GM23338 (cell line): ENCODE data around the gene GAGE13. TPM values are rescaled to one million over a fixed set of nuclear protein-coding genes. Genes with fewer than 3 reads are reported as not detected.

ENCODE experiments used
- ATAC-seq: fragments of 200-7000 bp; cut with Tn5 transposase; 3 replicates; pipeline ENCODE4 v1.9.1; 2020
- DNase-seq: peaks from one replicate; pipeline ENCODE4 v3.0.0-alpha.2; 2015; ENCODE audit warnings: low spot score
- H2AFZ ChIP-seq: fragments of 200-600 bp; sonication (generic); 2 replicates; pipeline ENCODE4 v1.8.0; 2016; ENCODE audit warnings: antibody characterized with exemption, mild to moderate bottlenecking, moderate library complexity
- H3F3A ChIP-seq: fragments of 200-600 bp; sonication (generic); replicated peaks from 2 replicates; pipeline ENCODE4 v1.8.0; 2017; ENCODE audit warnings: antibody characterized with exemption, mixed run types, low read depth
- H3K27ac ChIP-seq: fragments of 200-600 bp; sonication (generic); 2 replicates; pipeline ENCODE4 v1.6.1; 2016; ENCODE audit warnings: low read depth
- H3K27me3 ChIP-seq: fragments of 200-600 bp; sonication (generic); 2 replicates; pipeline ENCODE4 v1.8.0; 2016; ENCODE audit warnings: mild to moderate bottlenecking, mixed run types, moderate library complexity; ENCODE audit not compliant: insufficient read depth
- H3K36me3 ChIP-seq: fragments of 200-600 bp; sonication (generic); 2 replicates; pipeline ENCODE4 v1.8.0; 2016; ENCODE audit warnings: mild to moderate bottlenecking; ENCODE audit not compliant: insufficient read depth
- H3K4me1 ChIP-seq: fragments of 200-600 bp; sonication (generic); 2 replicates; pipeline ENCODE4 v1.8.0; 2016; ENCODE audit warnings: mild to moderate bottlenecking, moderate library complexity; ENCODE audit not compliant: insufficient read depth
- H3K4me2 ChIP-seq: fragments of 200-600 bp; sonication (generic); 2 replicates; pipeline ENCODE4 v1.7.1; 2017; ENCODE audit warnings: mixed run types
- H3K4me3 ChIP-seq: fragments of 200-600 bp; sonication (generic); 2 replicates; pipeline ENCODE4 v1.6.1; 2016; ENCODE audit warnings: mixed run types
- H3K79me2 ChIP-seq: fragments of 200-600 bp; sonication (generic); replicated peaks from 2 replicates; pipeline ENCODE4 v1.8.0; 2017; ENCODE audit warnings: mild to moderate bottlenecking; ENCODE audit not compliant: insufficient read depth
- H3K9me2 ChIP-seq: fragments of 200-600 bp; sonication (generic); 2 replicates; pipeline ENCODE4 v1.8.0; 2017; ENCODE audit not compliant: insufficient read depth
- H4K20me1 ChIP-seq: fragments of 200-600 bp; sonication (generic); replicated peaks from 2 replicates; pipeline ENCODE4 v1.8.0; 2017; ENCODE audit warnings: mild to moderate bottlenecking; ENCODE audit not compliant: insufficient read depth
- H3K27ac Mint-ChIP-seq: 2 replicates; pipeline ENCODE4 v1.8.0; 2020; ENCODE audit warnings: inconsistent platforms, mild to moderate bottlenecking, moderate library complexity, mixed read lengths
- H3K27me3 Mint-ChIP-seq: 3 replicates; pipeline ENCODE4 v1.8.0; 2022; ENCODE audit warnings: low read depth, mild to moderate bottlenecking, moderate library complexity, mixed read lengths, inconsistent platforms; ENCODE audit not compliant: insufficient read depth, poor library complexity
- H3K36me3 Mint-ChIP-seq: 3 replicates; pipeline ENCODE4 v1.8.0; 2021; ENCODE audit warnings: low read depth, mild to moderate bottlenecking, inconsistent platforms, moderate library complexity, mixed read lengths
- H3K4me1 Mint-ChIP-seq: 3 replicates; pipeline ENCODE4 v1.8.0; 2020; ENCODE audit warnings: mild to moderate bottlenecking, inconsistent platforms, mixed read lengths
- H3K4me3 Mint-ChIP-seq: 3 replicates; pipeline ENCODE4 v1.8.0; 2021; ENCODE audit warnings: moderate library complexity, mild to moderate bottlenecking, inconsistent platforms, mixed read lengths
- H3K9me3 Mint-ChIP-seq: 3 replicates; pipeline ENCODE4 v1.8.0; 2020; ENCODE audit warnings: moderate library complexity, mild to moderate bottlenecking, inconsistent platforms, mixed read lengths
- CREB1 ChIP-seq: fragments of 250-450 bp; sonication (Bioruptor Pico); IDR thresholded peaks from 2 replicates; pipeline ENCODE4 v1.5.0; 2020; ENCODE audit warnings: low read depth, mild to moderate bottlenecking, moderate library complexity
- EZH2 ChIP-seq: fragments of 200-600 bp; sonication (generic); IDR thresholded peaks from one replicate; pipeline ENCODE4 v1.8.0; 2017; ENCODE audit warnings: antibody characterized with exemption, mild to moderate bottlenecking, low read depth; ENCODE audit not compliant: unreplicated experiment
- EZH2phosphoT487 ChIP-seq: fragments of 200-600 bp; sonication (generic); IDR thresholded peaks from one replicate; pipeline ENCODE4 v1.8.1; 2018; ENCODE audit warnings: antibody characterized with exemption; ENCODE audit not compliant: unreplicated experiment
- NANOG ChIP-seq: IDR thresholded peaks from 2 replicates; pipeline ENCODE4 v1.6.1; 2016; ENCODE audit warnings: antibody characterized with exemption, borderline replicate concordance
- POLR2AphosphoS5 ChIP-seq: IDR thresholded peaks from 2 replicates; pipeline ENCODE4 v1.6.1; 2016; ENCODE audit warnings: antibody characterized with exemption, low read depth
- ZNF331 ChIP-seq: fragments of 250-450 bp; sonication (Bioruptor Pico); IDR thresholded peaks from 2 replicates; pipeline ENCODE4 v1.5.0; 2020; ENCODE audit warnings: low read depth, mild to moderate bottlenecking, moderate library complexity
- polyA plus RNA-seq: library from polyadenylated mRNA; unstranded; fragments of >200 nt; fragmentation: Nextera tagmentation; extraction: Ambion mirVana; gene quantifications from 2 replicates; pipeline ENCODE4 v1.2.1, GENCODE V29; 2016
- total RNA-seq: library from RNA; depleted of rRNA; stranded (reverse); fragments of >200 nt; shearing (Covaris generic); gene quantifications from 2 replicates; pipeline ENCODE4 v1.2.3, GENCODE V29; 2014
- TF ChIP-seq, protein P1 (sequence below), 2 experiments: fragments of 200-600 bp in 1 of 2; sonication (generic) in 1 of 2; conservative IDR thresholded peaks; 2 replicates each; pipeline versions ENCODE4 v1.5.1 to v1.6.1; 2016 to 2017; ENCODE audit warnings: antibody characterized with exemption in 2 of 2, low read depth in 2 of 2, mild to moderate bottlenecking in 2 of 2, moderate library complexity in 1 of 2
- TF ChIP-seq, protein P2 (sequence below): fragments of 250-450 bp; sonication (Bioruptor Pico); IDR thresholded peaks from 2 replicates; pipeline ENCODE4 v1.5.0; 2020; ENCODE audit warnings: mild to moderate bottlenecking, moderate library complexity
- TF ChIP-seq, protein P3 (sequence below): IDR thresholded peaks from 2 replicates; pipeline ENCODE4 v1.6.1; 2016; ENCODE audit warnings: antibody characterized with exemption

The GAGE13 gene
- total and polyA plus RNA-seq, 2 experiments from 2014 or later = not detected

DNA sequence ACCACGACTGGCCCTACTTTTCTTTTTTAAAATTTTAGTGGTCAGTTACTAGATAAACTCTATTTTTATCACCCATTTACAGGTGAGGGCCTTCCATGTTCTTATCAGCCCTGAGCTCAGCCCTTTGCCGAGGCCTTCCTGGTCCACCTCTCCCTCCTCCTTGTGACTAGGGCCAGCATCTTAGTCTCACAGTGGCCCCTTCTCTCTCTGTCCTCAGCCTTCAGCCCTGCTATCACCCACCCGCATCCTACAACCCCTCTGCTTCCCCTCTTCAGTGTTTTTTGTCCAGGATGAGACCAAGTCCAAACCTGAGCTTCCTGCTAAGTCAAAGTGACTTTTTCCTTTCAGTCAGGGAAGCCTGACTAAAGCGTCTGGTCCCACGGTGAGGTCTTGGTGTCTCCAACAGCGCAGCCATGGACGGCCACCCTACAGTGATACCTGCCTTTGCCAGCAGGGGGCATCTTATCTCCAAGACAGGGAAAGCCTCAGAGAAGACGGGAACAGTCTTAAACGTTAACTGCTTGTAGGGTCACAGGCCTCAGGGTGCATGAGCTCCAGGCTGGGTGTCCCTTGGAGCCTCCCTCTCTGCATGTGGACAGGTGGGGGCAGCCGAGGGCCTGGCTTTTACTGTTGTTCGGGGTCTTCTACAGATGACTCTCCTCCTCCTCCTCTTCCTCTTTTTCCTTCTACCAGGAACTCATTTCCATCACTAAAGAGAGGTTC, 39.6 kb upstream of the GAGE13 start:
- no peaks in the 10 kb centered on the region for H4K20me1 ChIP-seq
- no peaks in the 10 kb centered on the region; the same call in 2 of the 3 replicates for H3K36me3 Mint-ChIP-seq
- DNase-seq (peak; percentile 81), ATAC-seq (peak; percentile 99)
- no peaks in the 10 kb centered on the region for H3K9me3 Mint-ChIP-seq
- H3K27ac Mint-ChIP-seq = peak overlapping the region; percentile 86; the same call in 1 of the 2 replicates
- no peaks in the 10 kb centered on the region for H3F3A ChIP-seq
- no peaks in the 10 kb centered on the region for H3K4me1 ChIP-seq
- H3K27me3 Mint-ChIP-seq = peaks cover 5% of the 10 kb centered on the region
- no peak overlapping the region for H2AFZ ChIP-seq
- H3K9me2 ChIP-seq = no peaks in the 10 kb centered on the region
- no peaks in the 10 kb centered on the region for H3K79me2 ChIP-seq
- TF ChIP-seq, protein P1, sequence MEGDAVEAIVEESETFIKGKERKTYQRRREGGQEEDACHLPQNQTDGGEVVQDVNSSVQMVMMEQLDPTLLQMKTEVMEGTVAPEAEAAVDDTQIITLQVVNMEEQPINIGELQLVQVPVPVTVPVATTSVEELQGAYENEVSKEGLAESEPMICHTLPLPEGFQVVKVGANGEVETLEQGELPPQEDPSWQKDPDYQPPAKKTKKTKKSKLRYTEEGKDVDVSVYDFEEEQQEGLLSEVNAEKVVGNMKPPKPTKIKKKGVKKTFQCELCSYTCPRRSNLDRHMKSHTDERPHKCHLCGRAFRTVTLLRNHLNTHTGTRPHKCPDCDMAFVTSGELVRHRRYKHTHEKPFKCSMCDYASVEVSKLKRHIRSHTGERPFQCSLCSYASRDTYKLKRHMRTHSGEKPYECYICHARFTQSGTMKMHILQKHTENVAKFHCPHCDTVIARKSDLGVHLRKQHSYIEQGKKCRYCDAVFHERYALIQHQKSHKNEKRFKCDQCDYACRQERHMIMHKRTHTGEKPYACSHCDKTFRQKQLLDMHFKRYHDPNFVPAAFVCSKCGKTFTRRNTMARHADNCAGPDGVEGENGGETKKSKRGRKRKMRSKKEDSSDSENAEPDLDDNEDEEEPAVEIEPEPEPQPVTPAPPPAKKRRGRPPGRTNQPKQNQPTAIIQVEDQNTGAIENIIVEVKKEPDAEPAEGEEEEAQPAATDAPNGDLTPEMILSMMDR (conservative IDR thresholded peaks at IDR 0.05; ENCODE audit: low read depth in 2 of 2) = peak; percentile 57 to 78
- TF ChIP-seq EZH2phosphoT487 = no peak
- no peak overlapping the region for H3K4me3 ChIP-seq
- H3K4me2 ChIP-seq = no peak overlapping the region
- H3K27ac ChIP-seq = no peak overlapping the region
- no peaks in the 10 kb centered on the region for H3K27me3 ChIP-seq
- peaks cover 5% of the 10 kb centered on the region; the same call in 2 of the 3 replicates for H3K4me1 Mint-ChIP-seq
- H3K36me3 ChIP-seq = no peaks in the 10 kb centered on the region
- H3K4me3 Mint-ChIP-seq = no peak overlapping the region

DNA sequence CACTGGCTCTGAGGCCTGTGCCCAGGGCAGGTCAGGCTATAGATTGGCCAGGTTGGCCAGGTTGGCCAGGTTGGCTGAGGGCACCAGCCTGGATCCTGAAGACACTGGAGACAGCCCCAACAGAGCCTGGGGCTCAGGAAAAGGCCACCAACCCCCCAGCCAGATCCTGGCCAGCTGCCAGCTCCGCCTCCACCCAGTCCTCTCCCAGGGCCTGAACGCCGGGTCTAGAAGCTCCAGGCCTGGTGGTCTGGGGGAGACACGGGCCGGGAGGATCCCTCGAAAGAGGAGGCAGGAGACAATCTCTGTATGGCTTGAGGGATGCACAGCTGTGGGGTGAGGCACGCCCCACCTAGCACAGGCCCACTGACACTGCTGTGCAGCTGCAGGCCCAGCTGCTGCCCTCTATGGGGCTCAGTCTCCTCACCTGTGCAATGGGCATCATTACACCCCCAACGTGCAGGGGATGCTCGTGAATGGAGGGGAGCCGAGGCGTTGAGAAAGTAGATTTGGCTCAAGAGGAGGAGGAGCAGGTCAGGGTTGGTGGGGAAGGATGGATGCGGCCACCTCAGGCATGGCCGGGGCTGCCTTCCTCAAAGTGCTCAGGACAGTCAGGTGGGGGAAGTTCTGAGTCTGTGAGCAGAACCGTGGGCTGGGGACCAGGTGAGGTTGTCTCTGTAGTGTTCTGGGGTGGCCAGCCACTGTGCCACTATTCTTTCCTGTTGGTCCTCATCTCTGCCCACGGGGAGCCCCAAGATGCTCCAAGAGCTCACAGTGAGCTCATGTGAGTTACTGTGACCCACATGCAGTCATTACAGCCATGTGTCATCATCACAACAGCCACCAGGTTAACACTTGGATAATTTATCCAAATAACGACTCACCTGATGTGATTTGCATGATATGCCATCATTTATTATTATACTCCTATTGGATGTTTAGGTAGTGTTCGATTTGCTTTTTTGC, 38.7 kb upstream of the GAGE13 start:
- no peak overlapping the region for H3K27ac ChIP-seq
- no peaks in the 10 kb centered on the region for H3K27me3 ChIP-seq
- H3K36me3 Mint-ChIP-seq = no peaks in the 10 kb centered on the region
- H2AFZ ChIP-seq = no peak overlapping the region
- no peaks in the 10 kb centered on the region for H3K9me3 Mint-ChIP-seq
- no peaks in the 10 kb centered on the region for H3K36me3 ChIP-seq
- no peak for DNase-seq
- H3K4me1 ChIP-seq = no peaks in the 10 kb centered on the region
- H3K27me3 Mint-ChIP-seq = peaks cover 5% of the 10 kb centered on the region
- no peaks in the 10 kb centered on the region for H4K20me1 ChIP-seq
- no peak overlapping the region for H3K4me2 ChIP-seq
- no peaks in the 10 kb centered on the region for H3K9me2 ChIP-seq
- H3K4me3 ChIP-seq = no peak overlapping the region
- no peaks in the 10 kb centered on the region for H3F3A ChIP-seq
- peaks cover 5% of the 10 kb centered on the region; the same call in 2 of the 3 replicates for H3K4me1 Mint-ChIP-seq
- H3K4me3 Mint-ChIP-seq = no peak overlapping the region
- peak; percentile 28 for ATAC-seq
- H3K27ac Mint-ChIP-seq = 0 out of 2 replicates have a peak overlapping the region, but pooled peaks have one; percentile 77
- H3K79me2 ChIP-seq = no peaks in the 10 kb centered on the region
- TF ChIP-seq CREB1 (CRISPR knock-in tag) = no peak
- TF ChIP-seq ZNF331 = no peak
- TF ChIP-seq NANOG = no peak
- TF ChIP-seq, protein P2, sequence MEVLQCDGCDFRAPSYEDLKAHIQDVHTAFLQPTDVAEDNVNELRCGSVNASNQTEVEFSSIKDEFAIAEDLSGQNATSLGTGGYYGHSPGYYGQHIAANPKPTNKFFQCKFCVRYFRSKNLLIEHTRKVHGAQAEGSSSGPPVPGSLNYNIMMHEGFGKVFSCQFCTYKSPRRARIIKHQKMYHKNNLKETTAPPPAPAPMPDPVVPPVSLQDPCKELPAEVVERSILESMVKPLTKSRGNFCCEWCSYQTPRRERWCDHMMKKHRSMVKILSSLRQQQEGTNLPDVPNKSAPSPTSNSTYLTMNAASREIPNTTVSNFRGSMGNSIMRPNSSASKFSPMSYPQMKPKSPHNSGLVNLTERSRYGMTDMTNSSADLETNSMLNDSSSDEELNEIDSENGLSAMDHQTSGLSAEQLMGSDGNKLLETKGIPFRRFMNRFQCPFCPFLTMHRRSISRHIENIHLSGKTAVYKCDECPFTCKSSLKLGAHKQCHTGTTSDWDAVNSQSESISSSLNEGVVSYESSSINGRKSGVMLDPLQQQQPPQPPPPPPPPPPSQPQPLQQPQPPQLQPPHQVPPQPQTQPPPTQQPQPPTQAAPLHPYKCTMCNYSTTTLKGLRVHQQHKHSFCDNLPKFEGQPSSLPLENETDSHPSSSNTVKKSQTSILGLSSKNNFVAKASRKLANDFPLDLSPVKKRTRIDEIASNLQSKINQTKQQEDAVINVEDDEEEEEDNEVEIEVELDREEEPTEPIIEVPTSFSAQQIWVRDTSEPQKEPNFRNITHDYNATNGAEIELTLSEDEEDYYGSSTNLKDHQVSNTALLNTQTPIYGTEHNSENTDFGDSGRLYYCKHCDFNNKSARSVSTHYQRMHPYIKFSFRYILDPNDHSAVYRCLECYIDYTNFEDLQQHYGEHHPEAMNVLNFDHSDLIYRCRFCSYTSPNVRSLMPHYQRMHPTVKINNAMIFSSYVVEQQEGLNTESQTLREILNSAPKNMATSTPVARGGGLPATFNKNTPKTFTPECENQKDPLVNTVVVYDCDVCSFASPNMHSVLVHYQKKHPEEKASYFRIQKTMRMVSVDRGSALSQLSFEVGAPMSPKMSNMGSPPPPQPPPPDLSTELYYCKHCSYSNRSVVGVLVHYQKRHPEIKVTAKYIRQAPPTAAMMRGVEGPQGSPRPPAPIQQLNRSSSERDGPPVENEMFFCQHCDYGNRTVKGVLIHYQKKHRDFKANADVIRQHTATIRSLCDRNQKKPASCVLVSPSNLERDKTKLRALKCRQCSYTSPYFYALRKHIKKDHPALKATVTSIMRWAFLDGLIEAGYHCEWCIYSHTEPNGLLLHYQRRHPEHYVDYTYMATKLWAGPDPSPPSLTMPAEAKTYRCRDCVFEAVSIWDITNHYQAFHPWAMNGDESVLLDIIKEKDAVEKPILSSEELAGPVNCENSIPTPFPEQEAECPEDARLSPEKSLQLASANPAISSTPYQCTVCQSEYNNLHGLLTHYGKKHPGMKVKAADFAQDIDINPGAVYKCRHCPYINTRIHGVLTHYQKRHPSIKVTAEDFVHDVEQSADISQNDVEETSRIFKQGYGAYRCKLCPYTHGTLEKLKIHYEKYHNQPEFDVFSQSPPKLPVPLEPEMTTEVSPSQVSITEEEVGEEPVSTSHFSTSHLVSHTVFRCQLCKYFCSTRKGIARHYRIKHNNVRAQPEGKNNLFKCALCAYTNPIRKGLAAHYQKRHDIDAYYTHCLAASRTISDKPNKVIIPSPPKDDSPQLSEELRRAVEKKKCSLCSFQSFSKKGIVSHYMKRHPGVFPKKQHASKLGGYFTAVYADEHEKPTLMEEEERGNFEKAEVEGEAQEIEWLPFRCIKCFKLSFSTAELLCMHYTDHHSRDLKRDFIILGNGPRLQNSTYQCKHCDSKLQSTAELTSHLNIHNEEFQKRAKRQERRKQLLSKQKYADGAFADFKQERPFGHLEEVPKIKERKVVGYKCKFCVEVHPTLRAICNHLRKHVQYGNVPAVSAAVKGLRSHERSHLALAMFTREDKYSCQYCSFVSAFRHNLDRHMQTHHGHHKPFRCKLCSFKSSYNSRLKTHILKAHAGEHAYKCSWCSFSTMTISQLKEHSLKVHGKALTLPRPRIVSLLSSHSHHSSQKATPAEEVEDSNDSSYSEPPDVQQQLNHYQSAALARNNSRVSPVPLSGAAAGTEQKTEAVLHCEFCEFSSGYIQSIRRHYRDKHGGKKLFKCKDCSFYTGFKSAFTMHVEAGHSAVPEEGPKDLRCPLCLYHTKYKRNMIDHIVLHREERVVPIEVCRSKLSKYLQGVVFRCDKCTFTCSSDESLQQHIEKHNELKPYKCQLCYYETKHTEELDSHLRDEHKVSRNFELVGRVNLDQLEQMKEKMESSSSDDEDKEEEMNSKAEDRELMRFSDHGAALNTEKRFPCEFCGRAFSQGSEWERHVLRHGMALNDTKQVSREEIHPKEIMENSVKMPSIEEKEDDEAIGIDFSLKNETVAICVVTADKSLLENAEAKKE = no peak
- no peak for TF ChIP-seq EZH2
- no peak for TF ChIP-seq POLR2AphosphoS5
- TF ChIP-seq, protein P3, sequence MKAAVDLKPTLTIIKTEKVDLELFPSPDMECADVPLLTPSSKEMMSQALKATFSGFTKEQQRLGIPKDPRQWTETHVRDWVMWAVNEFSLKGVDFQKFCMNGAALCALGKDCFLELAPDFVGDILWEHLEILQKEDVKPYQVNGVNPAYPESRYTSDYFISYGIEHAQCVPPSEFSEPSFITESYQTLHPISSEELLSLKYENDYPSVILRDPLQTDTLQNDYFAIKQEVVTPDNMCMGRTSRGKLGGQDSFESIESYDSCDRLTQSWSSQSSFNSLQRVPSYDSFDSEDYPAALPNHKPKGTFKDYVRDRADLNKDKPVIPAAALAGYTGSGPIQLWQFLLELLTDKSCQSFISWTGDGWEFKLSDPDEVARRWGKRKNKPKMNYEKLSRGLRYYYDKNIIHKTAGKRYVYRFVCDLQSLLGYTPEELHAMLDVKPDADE = no peak
